GM13977 (cell line): ENCODE measurements around the gene PIGM.

Experiments
- DNase-seq: peaks from one replicate; pipeline ENCODE4 v3.0.0; 2012; ENCODE audit warnings: low spot score
- CTCF ChIP-seq: IDR thresholded peaks from 2 replicates; pipeline ENCODE4 v1.5.1; 2012; ENCODE audit warnings: mild to moderate bottlenecking, control low read depth; ENCODE audit not compliant: insufficient read depth; ENCODE audit errors: extremely low read depth, missing control alignments
- in situ Hi-C: fragments of 300-500 bp; cut with MboI; formaldehyde crosslinking; loops from one replicate; pipeline ENCODE4 v1.12.0; 2022; ENCODE audit warnings: low sequenced_read_pairs, low pct_unique_long_range_greater_than_20kb, mixed read lengths, inconsistent platforms; ENCODE audit not compliant: unreplicated experiment

The PIGM gene

DNA sequence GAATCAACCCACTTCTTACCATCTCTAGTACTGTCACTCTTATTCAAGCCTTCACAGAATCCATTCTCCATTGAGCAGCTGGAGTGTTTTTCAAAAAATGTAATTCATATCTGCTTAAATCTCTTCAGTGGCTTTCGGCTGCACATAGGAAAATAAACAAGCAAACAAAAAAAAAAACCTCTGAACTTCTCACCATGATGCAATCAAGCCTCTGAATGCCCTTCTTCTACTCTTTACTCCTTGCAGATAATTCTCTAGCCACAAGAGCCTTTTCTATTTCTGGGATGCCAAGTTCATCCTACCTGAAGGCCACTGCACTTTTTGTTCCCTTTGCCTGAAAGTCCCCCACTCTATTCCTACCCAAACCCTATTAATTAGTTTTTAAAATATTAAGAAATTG is 14.2 kb downstream of the PIGM start:
- no peak for TF ChIP-seq CTCF
- no peak for DNase-seq
- in situ Hi-C loops: loop anchor here (25.0 kb wide), 1 partner anchor 230 kb away; the partner anchor contains the start of gene DUSP23

- TF ChIP-seq CTCF: no peak
- no peak for DNase-seq
- in situ Hi-C loops: loop anchor here (25.0 kb wide), 1 partner anchor 224 kb away; the partner anchor contains the start of gene DUSP23
Measured at GRCh38 chr1:160011781-160012180, 20.0 kb downstream of the PIGM start.

GRCh38 chr1:160009801-160010200 is 22.0 kb downstream of the PIGM start:
- TF ChIP-seq CTCF: no peak
- in situ Hi-C loops: loop anchor here (5.0 to 25.0 kb wide), 2 partner anchors 72 to 222 kb away; partner anchors contain the start of gene DUSP23
- no peak for DNase-seq

DNA sequence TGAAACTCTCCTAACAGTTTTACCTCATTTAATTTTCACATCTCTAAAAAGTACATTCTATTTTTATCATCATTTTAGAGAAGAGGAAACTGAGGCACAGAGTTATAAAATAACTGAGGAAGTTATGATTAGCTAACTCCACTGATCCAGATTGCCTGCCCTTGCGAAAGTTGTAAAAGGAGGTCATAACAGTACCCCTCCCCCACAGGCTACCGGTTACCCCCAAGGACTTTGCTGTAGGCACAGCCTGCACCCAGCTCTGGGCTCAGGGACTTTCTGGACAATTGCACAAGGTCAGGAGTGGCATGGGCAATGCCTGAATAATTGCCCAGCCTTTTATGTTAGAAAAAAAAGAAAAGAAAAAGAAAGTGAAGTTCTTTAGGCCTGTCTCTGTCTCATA is 22.7 kb downstream of the PIGM start:
- in situ Hi-C loops: loop anchor here (5.0 to 25.0 kb wide), 2 partner anchors 72 to 222 kb away; partner anchors contain the start of gene DUSP23

DNA sequence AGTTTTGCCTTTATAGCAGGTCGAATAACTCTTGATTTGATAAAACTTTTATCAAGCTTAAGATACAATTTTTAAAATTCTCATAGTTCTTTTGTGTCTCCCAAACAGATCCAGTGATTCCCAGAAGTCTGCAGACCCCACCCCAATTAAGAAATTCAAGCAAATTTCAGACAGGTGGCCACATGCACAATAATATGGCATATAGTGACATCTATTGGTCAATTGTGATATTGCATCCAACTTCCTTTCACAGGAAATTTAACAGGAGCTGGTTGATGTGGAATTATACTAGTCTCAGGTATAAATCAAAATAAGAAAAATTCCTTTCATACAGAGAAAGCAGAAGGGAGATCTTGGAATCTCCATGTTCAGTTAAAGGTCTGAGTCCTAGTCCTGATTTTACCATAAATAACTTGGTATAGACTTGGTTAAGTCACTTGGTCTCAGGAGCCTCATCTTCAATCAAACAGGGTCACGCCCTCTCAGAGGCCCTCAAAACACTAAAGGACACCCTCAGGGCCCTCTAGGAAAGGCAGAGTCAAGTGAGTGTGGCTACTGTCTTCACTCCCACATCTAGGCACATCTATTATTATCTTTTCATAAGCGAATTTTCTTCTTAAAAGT is 24.1 kb downstream of the PIGM start:
- in situ Hi-C loops: loop anchor here (5.0 to 25.0 kb wide), 2 partner anchors 70 to 220 kb away; partner anchors contain the start of gene DUSP23
- peak; percentile 17 for DNase-seq
- peak; percentile 70 for TF ChIP-seq CTCF

More for the DNA sequence above, 22.7 kb downstream of the PIGM start:
- TF ChIP-seq CTCF: no peak
- DNase-seq: no peak

GRCh38 chr1:160006312-160006940 is 25.4 kb downstream of the PIGM start:
- peak; percentile 80 for DNase-seq
- TF ChIP-seq CTCF: peak; percentile 97
- in situ Hi-C loops: loop anchor here (5.0 to 25.0 kb wide), 2 partner anchors 69 to 219 kb away; partner anchors contain the start of gene DUSP23
